Measurements from ENCODE around the gene CLGN.

GRCh38 chr4:140406292-140406691 lies 21.2 kb downstream of the CLGN start:
- TF ChIP-seq, protein P1, sequence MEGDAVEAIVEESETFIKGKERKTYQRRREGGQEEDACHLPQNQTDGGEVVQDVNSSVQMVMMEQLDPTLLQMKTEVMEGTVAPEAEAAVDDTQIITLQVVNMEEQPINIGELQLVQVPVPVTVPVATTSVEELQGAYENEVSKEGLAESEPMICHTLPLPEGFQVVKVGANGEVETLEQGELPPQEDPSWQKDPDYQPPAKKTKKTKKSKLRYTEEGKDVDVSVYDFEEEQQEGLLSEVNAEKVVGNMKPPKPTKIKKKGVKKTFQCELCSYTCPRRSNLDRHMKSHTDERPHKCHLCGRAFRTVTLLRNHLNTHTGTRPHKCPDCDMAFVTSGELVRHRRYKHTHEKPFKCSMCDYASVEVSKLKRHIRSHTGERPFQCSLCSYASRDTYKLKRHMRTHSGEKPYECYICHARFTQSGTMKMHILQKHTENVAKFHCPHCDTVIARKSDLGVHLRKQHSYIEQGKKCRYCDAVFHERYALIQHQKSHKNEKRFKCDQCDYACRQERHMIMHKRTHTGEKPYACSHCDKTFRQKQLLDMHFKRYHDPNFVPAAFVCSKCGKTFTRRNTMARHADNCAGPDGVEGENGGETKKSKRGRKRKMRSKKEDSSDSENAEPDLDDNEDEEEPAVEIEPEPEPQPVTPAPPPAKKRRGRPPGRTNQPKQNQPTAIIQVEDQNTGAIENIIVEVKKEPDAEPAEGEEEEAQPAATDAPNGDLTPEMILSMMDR (IDR thresholded peaks at IDR 0.05) = no peak
- no peak for TF ChIP-seq POLR2A (IDR thresholded peaks at IDR 0.05)

All from right lobe of liver (tissue), 4 donors.